T-helper 9 cell (primary cell): ENCODE data around the gene PLCH2.
"Not testable (repeated sequence)": the region's sequence is repeated elsewhere in the genome, so short reads cannot be mapped to it uniquely, and the experiment has no call there.

Experiments used
- DNase-seq: peaks from one replicate; pipeline ENCODE4 v3.0.0-alpha.2; 2020
- total RNA-seq, 2 donors: gene quantifications; one replicate each; lab custom pipeline; 2026; lab: John Stamatoyannopoulos, UW

Gene PLCH2, protein sequence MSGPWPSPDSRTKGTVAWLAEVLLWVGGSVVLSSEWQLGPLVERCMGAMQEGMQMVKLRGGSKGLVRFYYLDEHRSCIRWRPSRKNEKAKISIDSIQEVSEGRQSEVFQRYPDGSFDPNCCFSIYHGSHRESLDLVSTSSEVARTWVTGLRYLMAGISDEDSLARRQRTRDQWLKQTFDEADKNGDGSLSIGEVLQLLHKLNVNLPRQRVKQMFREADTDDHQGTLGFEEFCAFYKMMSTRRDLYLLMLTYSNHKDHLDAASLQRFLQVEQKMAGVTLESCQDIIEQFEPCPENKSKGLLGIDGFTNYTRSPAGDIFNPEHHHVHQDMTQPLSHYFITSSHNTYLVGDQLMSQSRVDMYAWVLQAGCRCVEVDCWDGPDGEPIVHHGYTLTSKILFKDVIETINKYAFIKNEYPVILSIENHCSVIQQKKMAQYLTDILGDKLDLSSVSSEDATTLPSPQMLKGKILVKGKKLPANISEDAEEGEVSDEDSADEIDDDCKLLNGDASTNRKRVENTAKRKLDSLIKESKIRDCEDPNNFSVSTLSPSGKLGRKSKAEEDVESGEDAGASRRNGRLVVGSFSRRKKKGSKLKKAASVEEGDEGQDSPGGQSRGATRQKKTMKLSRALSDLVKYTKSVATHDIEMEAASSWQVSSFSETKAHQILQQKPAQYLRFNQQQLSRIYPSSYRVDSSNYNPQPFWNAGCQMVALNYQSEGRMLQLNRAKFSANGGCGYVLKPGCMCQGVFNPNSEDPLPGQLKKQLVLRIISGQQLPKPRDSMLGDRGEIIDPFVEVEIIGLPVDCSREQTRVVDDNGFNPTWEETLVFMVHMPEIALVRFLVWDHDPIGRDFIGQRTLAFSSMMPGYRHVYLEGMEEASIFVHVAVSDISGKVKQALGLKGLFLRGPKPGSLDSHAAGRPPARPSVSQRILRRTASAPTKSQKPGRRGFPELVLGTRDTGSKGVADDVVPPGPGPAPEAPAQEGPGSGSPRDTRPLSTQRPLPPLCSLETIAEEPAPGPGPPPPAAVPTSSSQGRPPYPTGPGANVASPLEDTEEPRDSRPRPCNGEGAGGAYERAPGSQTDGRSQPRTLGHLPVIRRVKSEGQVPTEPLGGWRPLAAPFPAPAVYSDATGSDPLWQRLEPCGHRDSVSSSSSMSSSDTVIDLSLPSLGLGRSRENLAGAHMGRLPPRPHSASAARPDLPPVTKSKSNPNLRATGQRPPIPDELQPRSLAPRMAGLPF (N-terminal part only)
- total RNA-seq: 16.2 to 66.8 reads per million in 2 donors

DNA sequence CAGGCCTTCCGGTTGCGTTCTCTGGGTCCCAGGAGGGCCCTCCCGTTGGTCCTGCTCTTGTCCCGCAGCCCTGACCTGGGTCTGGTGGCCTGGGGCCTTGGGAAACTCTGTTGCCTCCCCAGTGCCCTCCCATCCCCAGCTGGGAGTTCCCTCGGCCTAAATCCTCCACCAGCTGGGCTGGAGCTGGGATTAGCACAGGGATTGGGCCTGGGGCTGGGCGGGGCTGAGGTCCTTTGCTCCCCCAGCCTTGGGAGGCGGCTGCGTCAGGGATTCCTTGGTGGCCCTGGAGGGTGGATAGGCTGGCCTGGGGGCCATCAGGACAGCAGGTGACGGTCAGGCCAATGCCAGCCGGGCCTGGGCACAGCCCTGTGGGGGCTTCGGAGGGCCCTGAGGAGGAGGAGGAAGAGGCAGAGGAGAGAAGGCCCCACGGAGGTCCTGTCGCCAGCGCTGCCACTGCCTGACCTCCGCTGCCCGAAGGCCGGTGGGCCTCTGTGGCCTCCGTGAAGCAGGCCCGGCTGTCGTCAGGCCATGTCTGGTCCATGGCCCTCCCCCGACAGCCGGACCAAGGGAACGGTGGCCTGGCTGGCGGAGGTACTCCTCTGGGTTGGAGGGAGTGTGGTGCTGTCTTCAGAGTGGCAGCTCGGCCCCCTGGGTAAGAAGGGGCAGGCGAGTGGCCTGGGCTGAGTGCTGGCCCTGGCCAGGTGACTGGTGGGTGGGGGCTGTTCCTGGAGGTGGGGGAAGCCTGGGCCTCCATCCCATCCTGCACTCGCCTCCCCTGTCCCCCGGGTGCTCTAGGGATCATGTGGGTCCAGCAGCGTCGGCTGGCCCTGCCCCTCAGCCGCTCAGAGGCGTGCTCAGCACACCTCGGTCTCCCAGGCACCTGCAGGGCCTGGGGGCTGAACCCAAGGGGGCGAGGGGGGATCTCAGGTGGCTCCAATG, at the start of gene PLCH2:
TSS of gene PLCH2 (plus strand) at position 229 of the 939 bp plus-strand sequence. CDS start at position 529, 300 bp downstream.
- no peak for DNase-seq

DNA sequence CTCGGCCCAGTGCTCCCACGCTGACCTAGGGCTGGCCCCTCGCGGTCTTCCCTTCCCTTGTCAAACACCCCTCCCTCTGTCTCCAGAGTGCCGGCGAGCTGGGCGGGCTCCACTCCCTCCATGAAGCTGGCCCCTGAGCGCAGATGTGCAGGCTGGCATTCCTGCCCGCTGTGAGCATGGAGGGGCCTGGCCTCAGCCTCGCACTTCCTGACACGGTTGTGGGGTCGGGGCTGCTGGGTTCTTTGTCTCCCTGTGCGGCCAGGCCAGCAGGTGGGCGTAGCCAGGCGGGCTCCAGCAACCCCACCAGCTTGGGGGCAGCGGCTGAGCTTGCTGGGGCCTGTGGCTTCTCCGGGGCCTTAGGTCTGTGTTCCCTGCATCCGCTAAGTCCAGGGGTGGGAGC, 49.5 kb upstream of the PLCH2 start:
- no peak for DNase-seq

DNA sequence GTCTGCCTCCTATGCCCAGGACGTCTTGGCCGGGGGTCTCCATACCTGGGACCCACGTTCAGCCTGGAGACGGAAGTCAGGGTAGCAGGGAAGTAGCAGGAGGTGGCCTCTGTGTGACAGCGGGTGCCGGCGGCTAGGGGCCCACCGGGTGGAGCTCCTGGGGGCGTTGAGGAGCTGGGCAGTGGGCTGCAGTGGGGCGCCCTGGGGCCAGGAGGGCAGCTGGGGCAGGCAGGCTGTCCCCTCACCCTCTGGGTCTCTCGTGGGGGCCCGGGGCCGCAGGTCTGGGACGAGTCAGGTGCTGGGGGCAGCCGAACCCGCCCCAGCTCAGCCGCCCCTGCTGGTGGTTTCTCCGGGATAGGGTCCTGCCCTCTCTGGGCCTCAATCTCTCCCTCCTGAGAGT, 49.0 kb upstream of the PLCH2 start:
- DNase-seq: no peak

DNA sequence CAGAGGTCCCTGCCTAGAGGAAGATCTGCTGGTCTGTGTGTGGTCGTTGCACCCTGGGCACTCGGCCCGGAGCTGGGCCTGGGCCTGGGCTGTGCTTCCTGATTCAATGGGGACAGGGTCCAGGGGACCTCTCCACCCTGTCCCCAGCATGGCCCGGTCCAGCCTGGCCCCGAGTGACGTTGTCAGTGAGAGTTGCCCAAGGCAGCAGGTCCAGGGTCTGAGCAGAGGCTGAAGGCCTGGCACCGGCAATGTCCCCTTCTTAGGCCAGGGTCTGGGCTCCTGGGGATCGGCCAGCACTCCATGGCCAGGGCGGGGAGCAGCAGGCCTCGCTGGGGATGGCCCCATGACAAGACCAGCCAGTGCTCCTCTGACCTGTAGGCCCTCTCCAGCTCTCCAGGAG, 48.1 kb upstream of the PLCH2 start:
- DNase-seq: no peak

DNA sequence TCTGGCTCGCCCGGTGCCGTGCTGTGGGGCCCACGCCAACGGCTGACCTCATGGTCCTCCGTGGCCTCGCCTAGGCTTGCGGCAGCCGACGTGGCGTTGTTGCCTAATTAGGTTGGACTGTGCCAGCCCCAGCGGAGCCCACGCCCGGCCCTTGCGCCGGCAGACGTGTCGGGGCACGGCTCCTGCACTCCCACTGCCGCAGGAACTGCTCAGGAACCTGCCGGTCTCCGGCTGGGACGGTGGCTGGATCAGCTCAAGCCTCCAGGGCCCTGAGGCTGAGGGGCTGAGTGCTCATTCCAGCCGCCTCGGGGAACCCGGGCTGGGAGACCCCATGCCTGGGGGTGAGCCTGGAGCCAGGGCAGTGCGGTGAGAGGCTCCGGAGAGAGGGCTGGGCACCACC, 47.6 kb upstream of the PLCH2 start:
- DNase-seq: no peak

DNA sequence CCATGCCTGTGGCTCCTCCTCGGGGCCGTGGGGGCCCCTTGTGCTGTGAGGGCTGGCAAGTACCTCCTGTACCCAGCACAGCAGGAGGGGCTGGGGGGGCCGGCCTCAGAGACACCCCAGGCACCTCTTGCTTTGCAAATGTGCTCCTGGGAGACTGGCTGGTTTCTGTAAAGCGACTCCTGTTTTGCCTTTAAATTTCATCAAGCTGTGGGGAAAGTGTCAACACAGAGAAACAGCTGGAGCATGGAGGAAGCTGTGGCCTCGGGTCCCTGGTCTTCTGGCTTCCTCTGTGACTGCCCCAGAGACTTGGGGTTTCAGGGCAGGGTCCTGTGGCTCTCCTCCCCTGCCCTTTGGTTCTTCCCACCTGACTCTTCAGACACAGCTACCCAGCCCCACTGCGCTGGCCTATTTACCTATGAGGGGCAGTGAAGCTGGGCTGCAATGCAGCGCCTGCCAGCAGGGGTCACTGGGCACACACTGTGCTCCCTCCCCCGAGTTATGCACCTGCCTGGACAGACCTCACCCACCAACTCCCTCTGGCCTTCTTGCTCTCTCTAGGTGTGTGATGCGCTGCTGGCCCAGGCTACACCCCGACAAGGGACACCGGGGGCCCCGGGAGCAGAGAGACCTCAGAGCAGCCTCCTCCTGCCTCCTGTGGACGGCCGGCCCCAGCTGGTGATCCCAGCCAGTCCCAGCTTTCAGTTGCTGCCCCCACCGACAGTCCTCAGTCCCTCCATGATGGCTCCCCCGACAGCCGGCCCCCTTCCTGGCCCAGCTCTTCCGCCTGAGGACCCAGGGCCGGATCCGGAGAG, 46.1 kb upstream of the PLCH2 start:
- no peak for DNase-seq

DNA sequence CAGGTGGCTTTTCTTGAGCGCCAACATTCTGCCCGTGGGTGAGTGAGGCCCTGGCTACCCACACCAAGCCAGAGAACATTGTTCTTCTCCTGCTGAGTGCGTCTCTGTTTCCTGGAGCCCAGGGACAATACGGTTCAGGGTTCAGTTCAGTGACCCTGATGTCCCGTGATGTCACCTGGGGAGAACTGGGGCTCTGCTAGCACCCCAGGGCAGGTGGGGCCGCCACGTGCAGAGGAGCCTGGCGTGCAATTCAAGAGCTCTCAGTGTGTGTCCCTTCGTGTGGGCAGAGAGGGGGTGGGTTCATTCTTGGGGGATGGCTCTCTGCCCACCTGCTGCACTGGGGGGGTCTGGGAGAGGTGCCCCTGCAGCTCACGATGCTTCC, 45.5 kb upstream of the PLCH2 start:
- DNase-seq: no peak

DNA sequence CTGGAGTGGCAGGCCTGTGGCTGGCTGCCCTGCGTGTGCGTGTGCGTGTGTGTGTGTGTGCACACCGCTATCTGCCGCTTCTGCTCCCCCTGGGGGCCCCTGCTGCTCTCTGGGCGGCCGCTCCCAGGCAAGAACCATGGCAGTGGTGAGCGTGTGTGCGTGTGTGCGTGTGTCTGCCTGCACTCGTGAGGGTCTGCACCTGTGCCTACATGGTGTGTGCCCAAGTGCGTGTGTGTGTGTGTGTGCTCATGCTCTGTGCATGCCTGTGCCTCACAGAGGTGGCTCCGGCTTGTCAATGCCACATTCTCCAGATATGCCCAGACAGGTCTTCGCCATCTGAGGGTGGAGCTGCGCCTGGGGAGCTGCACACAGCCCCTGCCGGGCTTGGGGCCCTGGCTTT, 45.0 kb upstream of the PLCH2 start:
- no peak for DNase-seq

DNA sequence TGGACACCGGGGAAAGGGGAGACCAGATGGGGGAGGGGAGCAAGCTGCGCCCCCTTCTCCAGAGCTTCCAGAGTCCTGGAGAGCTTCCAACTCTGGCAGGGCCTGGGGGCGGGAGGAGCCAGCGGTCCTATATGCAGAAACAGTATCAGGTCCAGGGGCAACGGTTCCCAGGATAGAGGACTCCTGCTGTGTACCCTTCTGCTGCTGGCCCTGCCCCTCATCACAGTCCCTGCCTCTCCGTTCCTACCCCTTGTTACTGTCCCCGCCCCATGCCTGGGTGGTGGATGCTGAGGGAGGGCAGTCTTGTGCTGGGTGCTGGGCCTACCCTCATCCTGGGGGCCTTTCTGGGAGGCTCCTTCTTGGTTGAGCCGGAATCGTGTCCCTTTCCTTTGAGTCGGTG, 44.6 kb upstream of the PLCH2 start:
- DNase-seq: no peak

DNA sequence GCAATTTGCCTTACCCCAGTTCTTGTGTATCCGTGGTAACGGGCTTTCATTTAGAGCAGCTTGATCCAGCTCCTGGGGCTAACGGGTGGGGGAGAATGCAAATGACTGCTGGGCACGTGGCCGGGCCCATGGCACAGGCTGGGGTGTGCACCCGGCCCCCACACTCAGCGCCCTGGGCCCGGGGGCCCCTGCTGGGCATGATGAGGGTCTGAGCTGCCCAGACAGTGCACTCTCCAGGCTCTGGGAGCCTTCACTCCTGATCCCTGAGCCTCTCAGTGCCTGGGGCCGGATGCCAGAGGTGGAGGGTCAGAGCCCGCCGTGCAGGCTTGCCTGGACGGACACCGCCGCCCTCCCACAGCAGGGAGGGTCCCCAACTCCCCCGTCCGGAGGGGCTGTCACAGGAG, 43.6 kb upstream of the PLCH2 start:
- no peak for DNase-seq

DNA sequence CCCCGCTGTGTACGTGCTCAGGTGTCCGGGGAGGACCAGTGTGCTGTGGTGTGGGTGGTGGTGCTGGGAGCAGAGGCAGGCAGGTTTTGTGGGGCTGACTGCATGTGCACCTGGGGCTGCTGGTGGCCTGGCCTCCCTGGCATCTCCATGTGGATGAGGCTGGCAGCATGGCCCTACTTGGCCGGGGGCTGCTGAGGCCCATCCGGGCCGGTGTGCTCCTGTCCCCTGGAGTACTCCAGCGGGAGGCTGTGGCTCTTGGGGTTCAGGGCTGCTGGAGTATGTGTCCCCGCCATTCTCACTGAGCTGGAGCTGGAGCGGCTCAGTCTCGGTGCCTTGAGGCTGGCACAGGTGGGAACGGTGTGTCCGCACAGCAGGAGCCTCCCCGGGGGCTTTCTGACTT, 42.9 kb upstream of the PLCH2 start:
- no peak for DNase-seq

DNA sequence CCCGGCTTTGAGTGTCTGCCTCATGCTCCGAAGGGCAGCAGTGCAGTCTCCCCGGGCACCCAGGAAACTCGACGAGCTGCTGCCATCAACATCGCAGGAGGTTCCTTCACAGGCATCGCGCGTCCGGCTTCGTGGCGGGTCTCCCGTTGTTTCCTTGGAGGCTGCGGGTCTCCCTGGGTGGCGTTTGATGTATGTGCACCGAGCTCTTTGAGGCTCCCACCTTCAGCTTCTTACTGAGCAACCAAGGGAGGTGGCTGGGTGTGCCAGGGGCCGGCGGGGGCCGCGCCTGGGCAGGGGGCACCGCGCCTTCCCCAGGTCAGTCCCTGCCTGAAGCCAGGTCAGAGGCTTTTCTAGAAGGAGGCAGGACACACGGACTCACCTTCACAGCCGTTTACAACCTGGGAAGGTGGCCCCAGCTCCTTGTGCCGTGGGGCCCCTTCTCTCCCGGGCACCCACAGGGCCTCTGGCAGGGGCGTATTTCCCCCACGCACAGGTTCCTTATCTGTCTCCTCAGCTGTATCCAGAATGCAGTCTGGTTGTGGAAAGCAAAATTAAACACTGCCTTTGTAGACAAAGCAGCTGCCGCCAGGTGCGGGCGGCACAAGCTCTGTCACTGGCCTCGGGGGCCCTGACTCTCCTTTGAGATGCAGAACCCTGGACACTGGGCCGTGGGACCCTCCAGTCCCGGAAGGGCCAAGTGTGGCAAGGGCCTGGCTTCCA, 42.0 kb upstream of the PLCH2 start:
- DNase-seq: no peak

DNA sequence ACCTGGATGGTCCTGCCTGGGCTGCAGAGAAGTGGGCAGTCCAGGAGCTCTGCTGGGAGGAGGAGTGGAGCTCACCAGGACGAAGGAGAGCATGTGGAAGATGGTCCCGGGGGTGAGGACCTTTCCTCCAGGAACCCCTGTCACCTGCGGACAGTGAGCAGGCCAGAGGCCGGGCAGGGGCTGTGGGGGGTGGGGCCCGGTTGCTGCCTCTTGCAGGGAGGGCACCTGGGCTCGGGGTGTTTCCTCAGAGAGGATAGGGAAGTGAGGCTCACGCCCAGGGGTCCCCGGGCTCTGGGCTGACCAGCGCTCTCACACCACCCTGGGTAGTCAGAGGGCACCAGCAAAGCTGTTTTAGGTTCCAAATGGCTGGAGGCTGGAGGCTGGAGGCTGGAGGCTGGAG, 41.0 kb upstream of the PLCH2 start:
- DNase-seq: no peak

DNA sequence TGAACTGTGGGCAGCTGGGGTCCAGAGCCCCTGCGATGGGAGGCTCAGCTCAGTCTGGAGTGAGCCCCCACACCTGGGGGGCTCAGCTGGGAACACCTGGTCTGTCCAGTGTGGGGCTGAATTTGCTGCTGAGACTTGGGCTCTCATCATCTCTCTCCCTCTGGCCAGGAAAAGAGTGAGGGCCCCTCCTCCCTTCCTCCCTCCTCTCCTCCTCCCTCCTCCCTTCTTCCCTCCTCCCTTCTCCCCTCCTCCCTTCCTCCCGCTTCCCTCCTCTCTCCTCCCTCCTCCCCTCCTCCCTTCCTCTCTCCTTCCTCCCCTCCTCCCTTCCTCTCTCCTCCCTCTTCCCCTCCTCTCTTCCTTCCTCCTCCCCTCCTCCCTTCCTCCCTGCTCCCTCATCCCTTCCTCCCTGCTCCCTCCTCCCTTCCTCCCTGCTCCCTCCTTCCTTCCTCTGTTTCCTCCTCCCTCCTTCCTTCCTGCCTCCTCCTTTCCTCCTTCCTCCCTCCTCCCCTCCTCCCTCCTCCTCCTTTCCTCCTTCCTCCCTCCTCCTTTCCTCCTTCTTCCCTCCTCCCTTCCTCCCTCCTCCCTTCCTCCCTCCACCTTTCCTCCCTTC, 40.2 kb upstream of the PLCH2 start:
- DNase-seq: no peak

DNA sequence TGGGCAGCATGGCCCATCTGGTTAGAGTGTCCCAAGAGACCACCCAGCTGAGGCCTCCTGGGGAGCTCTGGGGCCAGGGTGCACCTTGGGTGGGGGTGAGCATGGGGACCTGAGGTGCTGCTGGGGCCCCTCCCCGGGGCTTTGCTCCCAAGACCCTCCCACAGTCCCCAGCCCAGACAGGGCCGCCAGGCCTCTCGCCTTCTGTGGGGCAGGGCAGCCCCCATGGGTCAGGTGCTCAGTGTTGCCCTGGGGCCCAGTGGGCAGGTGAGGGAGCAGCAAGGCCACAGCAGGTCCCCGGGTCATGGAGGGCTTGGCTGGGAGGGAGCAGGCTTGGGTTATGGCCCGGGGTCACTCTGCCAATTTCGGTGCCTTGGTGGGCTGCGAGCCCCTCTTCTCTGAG, 39.2 kb upstream of the PLCH2 start:
- DNase-seq: no peak

DNA sequence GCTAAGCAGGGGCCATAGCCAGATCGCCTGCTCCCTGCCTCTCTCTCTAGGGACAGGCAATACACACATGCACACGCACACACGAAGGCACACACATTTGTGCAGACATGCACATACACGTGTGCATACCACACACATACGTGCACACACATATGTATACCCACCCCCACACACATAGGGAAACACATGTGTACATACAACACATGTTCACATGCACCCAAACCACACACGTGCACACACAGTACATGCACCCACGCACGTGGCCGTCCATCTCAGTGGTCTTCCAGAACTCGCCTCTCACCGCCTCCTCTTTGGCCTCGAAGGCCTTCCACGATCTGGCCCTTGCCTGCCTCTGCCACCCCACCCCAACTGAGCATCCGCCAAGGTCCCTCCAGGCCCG, 38.5 kb upstream of the PLCH2 start:
- no peak for DNase-seq

DNA sequence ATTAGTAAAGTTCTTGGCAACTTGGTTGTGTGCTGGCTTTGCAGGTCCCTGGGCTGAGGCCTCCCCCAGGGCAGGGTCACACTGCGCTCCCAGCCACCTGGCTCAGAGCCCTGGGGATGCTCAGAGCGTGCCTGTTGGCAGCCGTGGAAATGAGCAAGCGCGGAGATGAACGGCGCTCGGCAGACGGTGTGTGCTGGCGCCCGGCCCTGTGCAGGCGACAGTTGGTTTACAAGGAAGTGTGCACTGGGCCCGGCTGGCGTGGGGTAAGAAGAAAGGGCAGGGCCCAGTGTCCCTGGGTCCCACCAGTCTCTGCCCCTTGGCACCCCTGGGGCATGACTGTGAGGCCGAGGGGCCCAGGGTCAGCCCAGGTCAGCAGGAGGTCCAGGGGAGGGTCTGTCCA, 38.1 kb upstream of the PLCH2 start:
- DNase-seq: no peak

DNA sequence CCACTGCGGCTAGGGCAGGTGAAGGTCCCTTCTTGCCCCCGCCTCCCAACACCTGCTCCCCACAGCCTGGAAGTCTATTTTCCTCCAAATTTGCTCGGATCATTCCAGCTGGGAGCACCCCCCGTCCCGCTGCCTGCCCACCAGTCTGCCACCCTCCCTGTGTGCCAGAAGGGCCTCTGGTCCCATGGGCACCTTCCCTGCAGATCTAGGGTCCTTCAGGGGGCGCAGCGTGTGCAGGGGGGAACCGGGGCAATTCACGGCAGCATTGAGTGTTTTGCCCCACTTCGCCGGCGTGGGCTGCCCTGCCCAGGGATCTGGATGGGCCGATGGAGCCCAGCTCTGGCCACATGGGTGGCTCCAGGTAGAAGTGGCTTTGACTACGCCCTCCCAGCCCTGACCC, 37.4 kb upstream of the PLCH2 start:
- DNase-seq: no peak

DNA sequence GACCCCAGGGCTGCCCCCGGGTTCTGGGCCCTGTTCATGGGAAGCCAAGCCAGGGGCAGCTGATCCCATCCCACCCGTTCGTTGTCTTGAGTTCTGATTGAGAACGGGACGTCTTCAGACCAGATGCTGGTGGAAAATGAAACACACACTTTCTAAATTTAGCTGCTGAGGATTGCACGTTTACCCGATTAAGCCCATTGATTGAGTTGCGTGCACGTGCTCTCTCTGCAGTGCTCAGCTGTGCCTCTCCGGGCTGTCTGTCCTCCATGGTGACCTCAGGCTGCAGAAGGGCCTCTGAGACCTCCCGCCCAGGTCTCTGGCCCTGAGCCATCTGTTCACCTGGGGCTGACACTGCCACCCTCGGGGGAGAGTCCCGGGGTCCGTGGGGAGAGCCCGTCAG, 36.7 kb upstream of the PLCH2 start:
- no peak for DNase-seq

DNA sequence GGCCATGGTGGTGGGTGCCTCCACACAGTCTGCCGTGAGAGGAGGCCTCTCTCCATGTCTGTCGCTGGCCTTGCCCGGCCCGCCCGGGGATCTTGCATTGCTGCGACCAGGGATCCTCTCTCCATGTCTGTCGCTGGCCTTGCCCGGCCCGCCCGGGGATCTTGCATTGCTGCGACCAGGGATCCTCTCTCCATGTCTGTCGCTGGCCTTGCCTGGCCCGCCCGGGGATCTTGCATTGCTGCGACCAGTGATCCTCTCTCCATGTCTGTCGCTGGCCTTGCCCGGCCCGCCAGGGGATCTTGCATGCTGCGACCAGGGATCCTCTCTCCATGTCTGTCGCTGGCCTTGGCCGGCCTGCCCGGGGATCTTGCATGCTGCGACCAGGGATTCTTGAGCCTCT, 35.7 kb upstream of the PLCH2 start:
- not testable (repeated sequence) for DNase-seq
